GM12873 (cell line): Measurements from ENCODE around the gene C2orf15.

Source experiments
- CTCF ChIP-seq: IDR thresholded peaks from 2 replicates; pipeline ENCODE4 v1.5.1; 2012; ENCODE audit warnings: low read depth, mild to moderate bottlenecking, moderate library complexity, low read length, control low read depth; ENCODE audit not compliant: insufficient read depth; ENCODE audit errors: missing control alignments

The C2orf15 gene, protein sequence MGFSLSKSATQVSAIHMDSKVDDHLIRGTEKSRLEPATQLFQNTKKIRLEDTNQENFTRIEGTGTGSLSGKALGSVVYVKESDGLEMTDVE

GRCh38 chr2:99141110-99142108 is at the start of gene C2orf15:
Gene C2orf15 (plus strand): TSS chr2:99141707. CDS start chr2:99150559, 8,852 bp downstream.
- no peak for TF ChIP-seq CTCF

GRCh38 chr2:99096728-99097127 is 44.8 kb upstream of the C2orf15 start:
- TF ChIP-seq CTCF = no peak

GRCh38 chr2:99101697-99102096 is 39.8 kb upstream of the C2orf15 start:
- TF ChIP-seq CTCF = no peak

- no peak for TF ChIP-seq CTCF
These were observed 37.5 kb upstream of the C2orf15 start for GRCh38 chr2:99104006-99104405.

GRCh38 chr2:99106913-99107312 is 34.6 kb upstream of the C2orf15 start:
- no peak for TF ChIP-seq CTCF

DNA sequence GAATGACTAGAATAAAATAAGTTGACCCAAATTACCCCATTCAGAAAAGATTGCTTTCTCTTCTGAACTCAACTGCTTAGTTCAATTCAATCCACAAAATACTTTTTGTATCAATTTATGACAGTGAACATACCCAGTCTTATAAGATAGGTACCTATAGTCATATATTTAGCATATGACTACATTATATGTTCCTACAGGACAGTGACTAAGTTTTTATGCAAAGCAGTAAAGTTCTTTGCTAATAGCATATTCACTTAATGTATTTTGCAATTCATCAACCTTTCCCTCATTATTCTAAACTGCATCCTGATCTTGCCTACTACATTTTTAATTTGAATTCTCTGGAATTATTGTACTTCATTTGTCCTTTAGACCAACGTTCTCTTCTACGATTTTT is 30.3 kb upstream of the C2orf15 start:
- TF ChIP-seq CTCF = no peak

DNA sequence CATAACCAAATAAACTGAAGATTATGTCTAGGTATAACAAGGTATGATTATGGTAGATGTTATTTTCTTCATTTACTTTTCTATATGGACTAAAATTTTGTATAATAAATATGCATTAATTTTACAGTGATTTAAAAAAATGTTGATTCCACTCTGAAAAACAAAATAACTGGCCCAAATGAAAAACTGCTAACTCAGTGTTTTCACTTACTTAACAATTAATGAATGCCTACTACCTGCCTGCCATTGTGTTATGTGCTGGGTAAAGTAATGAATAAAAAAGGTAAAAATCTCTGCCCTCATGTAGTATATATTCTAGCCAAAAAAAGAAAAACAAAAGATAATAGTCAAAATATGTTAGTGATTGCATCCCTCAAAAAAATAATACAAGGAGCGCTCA is 29.6 kb upstream of the C2orf15 start:
- TF ChIP-seq CTCF = no peak
